Embryonic facial prominence (tissue), 1 donor: ENCODE results near the gene GNAQ.

Experiments
- DNase-seq: peaks from one replicate; pipeline ENCODE4 v3.0.0-alpha.2; 2016; ENCODE audit errors: extremely low spot score

GNAQ gene

DNA sequence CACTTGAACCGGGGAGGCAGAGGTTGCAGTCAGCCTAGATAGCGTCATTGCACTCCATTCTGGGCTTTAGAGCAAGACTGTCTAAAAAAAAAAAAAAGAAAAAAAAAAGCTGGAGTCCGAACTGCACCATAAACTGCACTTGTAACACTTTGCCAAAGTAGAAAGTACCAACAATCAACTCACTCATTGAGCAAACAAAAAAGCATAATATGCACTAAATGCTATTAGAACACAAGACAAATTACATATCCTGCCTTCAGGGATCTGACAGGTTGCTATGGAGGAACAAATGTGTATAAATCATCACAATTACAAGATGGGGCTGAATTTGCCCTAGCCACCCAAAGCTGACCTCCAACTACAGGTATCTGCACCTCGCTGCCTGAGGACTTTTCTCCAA lies 27.9 kb downstream of the GNAQ start:
- DNase-seq = no peak

DNA sequence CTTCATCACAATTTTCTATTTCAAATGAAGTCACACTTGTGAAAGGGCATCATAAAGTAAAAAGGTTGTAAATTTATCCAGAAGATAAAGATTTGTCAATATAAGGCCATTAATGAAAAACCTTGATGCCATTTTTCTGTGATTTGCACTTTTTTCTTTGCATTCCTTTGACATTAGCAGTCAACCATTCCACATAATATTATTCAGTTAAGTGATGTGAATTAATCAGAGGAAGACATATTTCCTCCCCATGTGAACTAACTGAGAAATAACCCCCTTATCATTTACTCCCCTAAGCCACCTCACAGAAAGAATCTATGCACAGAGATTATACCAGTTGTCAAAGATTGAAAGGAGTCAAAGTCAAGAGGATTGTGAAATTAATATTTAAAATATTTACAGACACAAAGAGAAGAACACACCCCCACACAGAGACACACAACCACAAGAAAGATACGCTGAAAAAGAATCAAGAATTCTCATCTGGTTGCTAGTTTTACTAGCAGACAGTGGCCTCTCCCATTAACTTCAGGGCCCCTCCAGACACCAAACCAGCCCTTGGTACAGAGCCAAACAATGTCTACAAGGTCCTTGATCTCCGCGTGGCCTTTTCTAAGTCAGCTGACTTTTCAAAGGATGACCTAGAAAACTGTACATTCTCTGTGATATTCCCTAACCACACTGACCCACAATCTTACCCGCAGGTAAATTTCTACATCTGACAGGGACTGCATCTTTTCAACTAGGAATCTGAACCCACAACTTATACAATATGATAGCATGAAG lies 29.5 kb downstream of the GNAQ start:
- DNase-seq = no peak

DNA sequence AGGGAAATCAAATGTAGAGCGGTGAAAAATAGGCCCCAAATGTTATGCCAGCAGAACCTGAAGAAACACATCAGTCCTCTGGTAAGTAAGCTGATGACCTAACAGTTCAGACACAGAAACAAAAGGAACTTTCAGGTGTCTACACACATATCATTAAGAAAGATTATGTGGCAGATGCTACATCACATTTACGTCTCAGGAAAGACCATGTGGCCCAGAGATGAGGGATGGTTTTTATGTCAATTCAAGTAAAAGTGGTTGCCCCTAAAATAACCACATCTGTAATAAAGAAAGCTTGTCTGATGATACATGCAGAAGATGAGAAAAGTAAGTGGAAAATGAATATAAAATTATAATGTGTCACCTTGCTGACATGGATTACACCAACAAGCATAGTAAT lies 31.4 kb downstream of the GNAQ start:
- no peak for DNase-seq

DNA sequence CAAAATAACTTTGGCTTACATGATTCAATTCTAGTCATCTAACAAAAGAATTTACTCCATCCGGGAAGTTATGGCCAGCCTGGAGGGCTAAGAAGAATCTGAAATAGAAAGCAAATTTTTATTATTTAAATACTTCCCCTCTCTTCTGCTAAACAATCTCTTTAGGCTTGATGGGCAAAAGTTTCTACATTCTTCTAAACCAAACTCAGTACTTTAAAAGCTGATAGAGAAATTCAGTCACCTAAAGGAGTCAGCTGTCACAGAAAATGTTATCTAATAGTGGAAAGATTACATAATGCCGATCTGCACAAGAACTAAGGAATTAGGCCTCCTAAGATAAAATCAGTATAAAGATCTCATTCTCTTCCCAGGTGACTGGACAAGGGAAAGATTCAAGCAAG lies 32.4 kb downstream of the GNAQ start:
- no peak for DNase-seq

DNA sequence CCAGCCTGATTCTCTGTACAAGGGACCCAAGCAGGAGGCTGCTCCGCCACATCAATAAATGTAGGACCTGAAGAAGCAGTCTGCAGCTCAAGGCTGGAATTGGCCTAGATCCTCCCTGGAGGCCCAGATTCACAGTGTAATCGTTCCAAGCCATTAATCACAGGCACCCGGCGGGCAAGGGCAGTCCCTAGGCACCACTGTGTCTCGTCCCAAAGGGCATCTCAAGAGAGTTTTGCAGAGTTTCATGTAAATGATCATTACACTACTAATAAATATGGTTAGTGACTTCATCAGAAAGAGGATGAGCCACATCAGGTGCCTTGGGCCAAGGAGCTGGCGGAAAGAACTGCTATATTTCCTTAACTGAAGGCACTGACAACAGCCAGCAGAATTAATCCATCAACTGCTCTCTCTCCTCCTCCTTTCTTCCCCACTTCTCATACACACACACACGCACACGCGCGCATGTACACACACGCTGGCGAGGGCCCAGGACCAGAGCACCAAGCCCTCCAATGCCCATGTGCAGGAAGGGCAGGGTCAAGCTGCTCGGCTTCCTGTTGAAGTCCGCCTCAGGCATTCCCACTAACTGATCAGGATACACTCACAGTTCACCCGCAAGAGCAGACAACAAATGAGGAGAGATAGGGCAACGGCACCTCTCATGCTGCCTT lies 33.9 kb downstream of the GNAQ start:
- no peak for DNase-seq

DNA sequence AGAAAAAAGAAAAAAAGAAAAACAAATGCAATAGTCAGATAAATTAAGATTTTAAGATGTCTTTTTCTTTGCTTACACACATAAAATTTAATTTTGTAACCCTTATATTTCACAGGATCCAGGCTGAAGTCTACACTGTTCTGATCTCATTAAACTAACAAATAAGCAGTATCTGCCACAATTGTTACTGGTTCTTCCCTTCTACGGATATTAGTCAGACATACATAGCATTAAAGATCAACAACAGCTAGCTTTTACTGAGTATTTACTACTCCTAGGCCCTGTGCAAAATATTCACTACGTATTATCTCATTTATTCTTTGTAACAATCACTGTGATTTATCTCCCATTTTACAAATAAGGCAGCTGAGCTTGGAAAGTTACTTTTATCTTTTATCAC lies 34.9 kb downstream of the GNAQ start:
- no peak for DNase-seq

DNA sequence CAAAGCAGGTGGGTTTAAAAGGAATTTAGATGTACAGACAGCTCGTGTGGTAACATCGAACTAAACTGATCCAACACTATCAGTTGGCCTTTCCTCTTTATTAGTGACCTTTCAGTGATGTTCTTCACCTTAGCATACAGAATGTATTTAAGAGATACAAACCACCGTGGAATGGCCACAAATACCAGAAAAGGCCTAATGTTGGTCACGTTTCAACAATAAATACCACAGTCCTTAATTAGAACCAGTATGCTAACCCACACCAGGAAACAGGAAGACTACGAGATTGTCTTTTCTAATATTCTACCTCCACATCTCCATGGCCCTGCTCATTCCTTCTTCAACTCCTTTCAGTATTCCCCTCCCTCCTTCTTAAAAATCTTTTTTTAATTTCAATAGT lies 40.4 kb downstream of the GNAQ start:
- no peak for DNase-seq

DNA sequence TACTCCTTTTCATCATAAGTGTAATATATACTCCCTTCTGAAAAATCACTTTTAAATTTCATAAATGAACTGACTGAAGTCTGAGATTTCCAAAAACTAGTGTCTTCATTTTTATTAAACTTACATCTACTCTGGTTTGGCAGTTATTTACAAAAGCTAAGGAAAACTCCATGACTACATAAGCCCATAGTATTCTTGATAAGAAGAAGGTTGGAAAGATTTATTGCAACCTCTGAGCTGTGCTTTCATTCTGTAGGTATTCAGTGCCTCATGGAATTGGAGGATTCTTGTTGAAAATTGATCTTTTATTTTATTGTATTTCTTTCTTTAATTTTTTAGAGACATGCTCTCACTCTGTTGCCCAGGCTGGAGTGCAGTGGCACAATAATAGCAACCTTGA lies 41.7 kb downstream of the GNAQ start:
- DNase-seq = no peak

DNA sequence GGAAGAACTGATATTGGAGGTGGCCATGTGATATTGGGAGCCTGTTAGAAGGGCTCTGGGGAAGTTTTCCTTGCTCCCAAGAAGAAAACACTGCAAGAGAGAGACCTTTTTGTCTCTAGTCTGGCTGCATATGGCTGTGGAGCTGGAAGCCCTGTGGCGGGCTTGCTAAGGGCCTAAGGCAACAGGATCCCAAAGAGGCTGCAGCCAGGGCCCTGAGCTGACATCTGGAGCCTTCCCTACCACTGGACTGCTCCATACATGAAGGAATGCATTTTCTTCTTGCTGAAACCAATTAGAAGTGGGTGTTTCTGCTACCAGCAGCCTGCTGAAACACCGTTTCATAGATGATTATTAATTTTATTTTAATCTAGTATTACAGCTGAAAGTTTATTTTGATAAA lies 42.2 kb downstream of the GNAQ start:
- DNase-seq = no peak

DNA sequence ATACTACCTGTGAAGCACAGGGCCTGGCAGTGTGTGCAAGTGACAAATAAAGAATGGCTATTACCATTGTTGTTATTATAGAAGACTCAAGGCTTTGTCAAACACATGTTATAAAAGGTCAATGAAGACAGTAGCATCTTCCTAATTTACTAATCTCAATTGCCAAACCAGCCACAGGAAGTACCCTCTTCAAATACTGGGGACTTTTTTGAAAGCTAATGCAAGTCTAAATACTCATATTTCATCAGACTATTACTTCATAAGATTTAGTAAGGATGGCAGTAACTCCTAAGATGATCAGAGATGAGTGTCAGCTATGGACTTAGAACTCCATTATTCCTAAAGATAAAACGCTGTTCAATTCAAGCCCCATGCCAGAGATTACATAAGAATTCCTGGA lies 43.0 kb downstream of the GNAQ start:
- DNase-seq = no peak

DNA sequence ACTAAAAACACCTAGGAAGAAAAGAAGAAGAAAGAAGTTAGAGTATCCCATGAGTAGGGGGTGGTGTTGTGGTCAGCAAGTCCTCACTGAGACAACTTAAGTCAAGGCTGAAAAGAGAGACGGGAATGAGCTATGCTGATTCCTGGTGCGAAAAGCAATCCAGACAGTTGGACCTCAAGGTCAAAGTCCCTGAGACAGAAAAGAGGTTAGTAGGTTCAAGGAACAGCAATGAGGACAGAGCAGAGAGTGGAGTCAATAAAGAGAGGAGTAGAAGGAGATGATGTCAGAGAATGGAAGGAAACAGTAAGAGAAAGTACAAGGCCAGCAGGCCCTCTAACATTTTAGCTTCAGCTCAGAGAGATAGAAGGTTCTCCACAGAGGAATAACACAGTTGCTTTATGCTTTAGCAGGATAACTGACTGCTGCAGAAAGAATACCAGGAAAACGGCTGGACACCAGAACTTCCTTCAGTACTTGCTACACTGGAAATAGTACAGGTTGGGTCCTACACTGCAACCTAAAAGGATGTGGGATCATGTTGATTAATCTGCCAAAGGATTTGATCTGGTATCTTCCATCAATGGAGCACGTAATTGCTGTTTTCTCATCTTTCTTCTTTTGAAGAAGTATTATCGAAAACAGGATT lies 43.6 kb downstream of the GNAQ start:
- DNase-seq = no peak

DNA sequence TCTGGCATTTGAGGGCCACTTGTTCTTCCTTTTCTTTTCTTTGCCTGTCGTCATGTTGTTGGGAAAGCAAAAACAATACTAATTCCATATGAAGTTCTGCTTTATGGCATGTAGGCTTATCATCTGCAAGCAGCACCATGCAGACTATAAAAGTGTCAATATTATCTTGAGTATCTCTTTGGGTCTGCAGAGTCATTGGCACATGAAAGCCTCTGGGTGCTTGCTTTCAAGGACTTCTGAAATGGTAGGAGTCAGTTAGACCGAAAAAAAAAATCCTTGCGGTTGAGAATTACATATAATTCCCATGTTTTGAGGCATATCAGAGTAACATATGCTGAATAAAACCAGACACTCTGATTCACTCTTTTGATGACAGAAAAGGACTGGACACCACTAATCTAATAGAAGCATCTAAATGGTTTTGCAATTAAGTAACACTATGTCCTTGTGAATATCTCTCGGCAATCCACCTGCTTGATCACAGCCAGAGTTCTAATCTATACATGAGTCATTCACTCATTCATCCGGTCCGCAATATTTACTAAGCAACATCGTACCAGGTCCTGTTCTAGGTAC lies 44.4 kb downstream of the GNAQ start:
- no peak for DNase-seq

DNA sequence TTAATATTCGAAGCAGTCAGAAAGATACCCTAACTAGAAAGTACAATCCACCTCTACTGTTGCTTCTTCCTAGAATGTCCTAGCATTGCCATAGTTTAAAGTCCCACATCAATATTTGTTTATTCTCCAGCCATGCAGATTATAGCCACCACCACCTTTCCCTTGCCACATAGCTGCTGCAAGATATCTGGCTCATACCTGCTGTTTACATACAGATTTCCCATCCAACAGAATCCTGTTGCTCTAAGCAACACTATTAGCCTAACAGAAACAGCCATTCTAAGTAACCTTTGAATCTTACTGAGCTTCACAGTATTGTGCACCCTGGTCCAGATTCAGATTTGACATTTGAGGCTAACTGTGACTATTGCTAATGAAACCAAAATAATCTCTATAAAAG lies 45.6 kb downstream of the GNAQ start:
- DNase-seq = no peak

DNA sequence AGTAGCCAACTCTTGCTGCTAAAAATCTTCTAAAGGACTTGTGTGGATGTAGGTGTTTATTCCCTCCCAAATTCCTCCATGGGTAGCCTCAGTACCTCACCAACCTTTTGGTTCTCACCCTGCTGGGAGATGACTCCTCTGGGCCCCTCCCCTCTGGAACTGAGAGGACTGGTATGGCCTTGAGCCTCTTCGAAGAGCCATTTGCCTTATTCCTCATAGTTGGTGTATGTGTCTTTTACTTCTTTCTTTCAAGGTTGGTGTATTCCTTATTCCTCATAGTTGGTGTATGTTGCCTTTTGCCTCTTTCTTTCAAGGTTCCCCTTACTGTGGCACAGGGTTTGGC lies 48.3 kb downstream of the GNAQ start:
- no peak for DNase-seq

DNA sequence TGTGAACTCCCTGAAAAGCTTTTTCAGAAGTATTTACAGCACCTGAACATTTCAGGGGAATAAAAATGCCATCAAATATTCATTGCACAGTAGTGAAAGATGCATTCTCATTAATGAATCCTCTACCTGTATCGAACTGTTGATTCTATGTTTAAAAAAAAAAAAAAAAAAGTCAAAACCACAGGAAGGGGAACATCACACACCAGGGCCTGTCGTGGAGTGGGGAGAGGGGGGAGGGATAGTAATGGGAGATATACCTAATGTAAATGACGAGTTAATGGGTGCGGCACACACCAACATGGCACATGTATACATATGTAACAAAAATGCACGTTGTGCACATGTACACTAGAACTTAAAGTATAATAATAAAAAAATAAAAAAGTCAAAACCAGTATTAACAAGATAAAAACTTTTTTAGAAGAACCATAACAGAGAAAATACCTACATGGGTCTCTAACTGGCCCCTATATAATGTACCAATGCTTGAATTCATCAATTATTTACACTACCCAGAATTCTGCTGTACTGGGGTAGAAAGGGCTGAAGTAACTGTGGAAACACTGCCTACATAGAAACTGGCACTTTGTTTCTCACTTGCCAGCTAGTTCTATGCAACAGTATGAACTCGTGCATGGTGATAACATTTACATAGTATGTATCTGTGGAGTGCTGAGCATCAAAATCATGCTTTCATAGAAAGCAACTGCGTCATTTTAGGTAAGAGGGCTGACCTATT lies 48.9 kb downstream of the GNAQ start:
- no peak for DNase-seq

DNA sequence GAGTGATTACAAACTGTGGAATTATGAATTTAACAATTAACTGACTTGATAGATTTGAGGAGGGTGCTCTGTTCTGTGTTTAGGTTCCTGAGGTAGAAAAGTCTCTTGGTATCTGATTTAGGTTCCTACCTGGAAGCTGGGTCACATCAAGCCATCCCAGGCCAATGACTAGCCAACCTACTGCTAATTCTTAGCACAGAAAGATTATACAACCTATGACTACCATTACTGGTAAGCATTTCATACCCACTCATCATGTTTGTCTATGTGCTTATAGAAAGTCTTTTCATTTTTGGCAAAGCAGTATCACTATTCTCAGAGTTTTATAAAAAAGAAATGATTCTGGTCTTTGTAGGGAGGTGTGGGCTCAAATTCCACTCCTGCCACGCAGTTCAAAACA lies 49.7 kb downstream of the GNAQ start:
- no peak for DNase-seq

DNA sequence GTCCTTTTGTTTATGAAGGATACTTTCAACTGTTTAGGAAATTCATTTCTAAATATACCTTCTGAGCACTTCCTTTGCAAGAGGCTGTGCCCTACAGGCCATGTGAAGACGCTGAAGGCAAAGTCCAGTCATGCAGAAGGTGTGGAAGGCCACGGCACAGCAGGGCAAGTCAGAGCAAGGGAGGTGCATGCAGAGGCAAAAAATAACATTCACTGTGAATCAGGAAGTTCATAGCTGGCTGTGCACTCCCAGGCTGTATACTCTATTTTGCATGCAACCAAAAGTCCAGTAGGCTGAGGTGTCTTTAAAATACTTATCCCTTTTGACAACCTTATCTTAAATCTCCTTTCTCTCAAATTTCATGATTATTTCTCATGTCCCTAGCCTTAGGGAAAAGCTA lies 50.3 kb downstream of the GNAQ start:
- no peak for DNase-seq

DNA sequence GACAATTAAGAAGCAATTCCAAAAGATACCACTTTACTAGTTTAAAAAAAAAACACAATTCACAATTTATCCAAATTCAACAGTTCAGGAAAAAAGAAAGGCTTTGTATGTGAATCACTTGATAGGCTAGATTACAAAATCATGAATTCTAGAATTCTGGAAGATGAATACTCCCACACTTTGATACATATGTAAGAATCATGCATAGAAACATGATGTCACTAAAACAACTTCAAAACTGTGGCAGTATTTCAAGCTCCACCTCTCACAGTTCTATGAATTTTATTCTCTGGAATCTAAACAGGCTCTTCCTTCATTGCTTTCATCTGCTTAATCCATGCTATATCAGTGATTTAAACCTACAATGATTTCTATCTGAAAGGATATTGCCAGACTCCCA lies 51.0 kb downstream of the GNAQ start:
- DNase-seq = no peak

DNA sequence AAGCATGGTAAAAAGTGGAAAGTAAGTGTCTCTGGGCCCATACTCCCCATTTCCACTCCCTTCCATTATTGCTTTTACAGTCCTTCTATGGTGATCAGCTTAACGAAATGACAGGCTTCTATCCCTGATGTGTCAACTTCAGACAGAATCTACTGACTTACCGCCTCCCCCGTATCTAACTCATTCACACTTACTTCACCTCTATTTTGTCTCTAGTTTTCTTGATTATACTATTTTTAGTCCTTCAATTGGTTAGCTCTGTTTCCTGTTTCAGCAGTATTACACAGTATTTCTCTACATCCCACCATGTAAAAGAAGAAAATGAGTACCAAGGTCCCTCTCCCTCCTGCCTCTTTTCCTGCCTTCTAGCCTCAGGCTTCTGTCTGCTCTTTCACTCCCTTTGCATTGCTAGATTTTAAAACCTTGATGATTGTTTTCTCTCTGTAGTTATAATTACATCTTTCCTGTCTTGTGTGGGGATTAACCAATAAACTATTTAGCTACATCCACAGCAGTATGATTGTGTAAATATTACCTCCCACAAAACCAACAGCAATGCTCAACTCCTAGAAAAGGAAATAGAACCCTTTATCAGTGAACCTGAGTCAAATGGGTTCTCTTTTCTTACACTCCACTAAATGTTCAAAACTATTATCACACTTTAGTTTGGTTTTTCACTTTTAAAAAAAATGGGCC lies 53.4 kb downstream of the GNAQ start:
- DNase-seq = no peak

DNA sequence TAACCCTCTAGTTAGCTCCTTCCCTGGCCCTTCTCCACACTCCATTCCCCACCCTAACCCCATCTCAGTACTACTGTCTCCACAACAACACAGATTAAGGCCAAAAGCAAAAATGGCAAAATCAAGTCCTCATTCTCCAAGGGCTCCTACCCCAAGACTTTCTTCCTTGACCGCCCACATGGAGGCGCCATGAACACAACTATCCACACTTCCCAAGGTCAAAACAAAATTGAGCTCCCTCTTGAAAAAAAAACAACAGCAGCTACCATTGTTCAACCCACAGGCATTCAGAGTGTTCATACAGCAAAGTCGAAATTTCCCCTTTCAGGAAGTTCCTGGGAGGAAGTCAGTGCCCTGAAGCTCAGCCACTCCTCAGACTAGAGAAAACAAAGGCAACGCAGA lies 54.4 kb downstream of the GNAQ start:
- DNase-seq = no peak

DNA sequence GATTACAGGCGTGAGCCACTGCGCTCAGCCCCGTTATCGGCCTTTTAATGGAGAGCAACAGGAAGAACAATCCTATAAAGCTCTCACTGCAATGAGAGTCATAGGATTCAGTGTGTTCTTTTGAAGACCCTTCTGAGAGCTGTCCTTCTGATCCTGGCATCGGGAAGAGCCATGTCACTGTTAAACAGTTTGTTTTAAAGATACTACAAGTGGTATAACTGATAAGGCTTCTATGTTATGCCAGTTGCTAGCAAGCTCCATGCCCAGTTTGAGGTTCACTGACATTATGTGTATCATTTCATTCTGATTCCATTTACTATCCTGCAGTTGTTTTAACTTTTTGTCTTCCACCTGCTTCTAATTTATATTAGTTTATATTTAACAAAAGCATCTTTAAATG lies 55.8 kb downstream of the GNAQ start:
- no peak for DNase-seq

DNA sequence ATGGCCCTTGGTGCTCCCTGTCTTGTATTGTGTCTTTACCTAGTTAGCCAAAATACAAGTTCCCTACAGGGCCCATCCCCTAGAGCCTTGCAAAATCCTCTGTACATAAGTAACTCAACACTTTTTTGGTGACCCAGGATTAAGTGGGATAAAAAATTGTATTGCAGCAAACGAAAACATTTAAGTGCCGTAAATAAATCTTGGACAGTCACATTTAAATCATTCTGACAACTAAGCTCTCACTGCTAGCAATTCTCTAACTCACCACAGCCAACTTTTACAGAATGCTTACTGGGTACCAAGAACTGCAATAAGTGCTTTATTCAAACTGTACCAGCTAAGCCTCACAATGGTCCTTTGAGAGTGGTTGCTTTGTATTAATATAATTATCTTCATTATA lies 56.6 kb downstream of the GNAQ start:
- no peak for DNase-seq
